Upper lobe of left lung (tissue), 6 donors: Measurements from ENCODE around the gene ABHD16B. TPM values are rescaled to one million over a fixed set of nuclear protein-coding genes. Genes with fewer than 3 reads are reported as not detected.
A peak's percentile ranks its signal among the peaks of the same experiment; 100 is the strongest.

Experiments used
- ATAC-seq, 2 donors: fragments of 200-7000 bp; cut with Tn5 transposase; one replicate each; pipeline ENCODE4 v1.9.1; 2022; ENCODE audit warnings: mild to moderate bottlenecking in 2 of 2, moderate library complexity in 2 of 2; ENCODE audit not compliant: low FRiP score in 2 of 2
- DNase-seq, 2 donors: peaks; one replicate each; pipeline ENCODE4 v3.0.0-alpha.2; 2019 to 2020
- H3K27ac ChIP-seq, 4 donors: fragments of 200-600 bp; sonication (generic); one replicate each; pipeline ENCODE4 v1.5.1; 2016 to 2019
- H3K27me3 ChIP-seq, 4 donors: fragments of 200-600 bp; sonication (generic); one replicate each; pipeline ENCODE4 v1.5.1; 2017 to 2019
- H3K36me3 ChIP-seq, 4 donors: fragments of 200-600 bp; sonication (generic); one replicate each; pipeline ENCODE4 v1.5.1; 2016 to 2019
- H3K4me1 ChIP-seq, 4 donors: fragments of 200-600 bp; sonication (generic); one replicate each; pipeline ENCODE4 v1.5.1; 2018 to 2019
- H3K4me3 ChIP-seq, 4 donors: fragments of 200-600 bp; sonication (generic); one replicate each; pipeline ENCODE4 v1.5.1; 2017 to 2019; ENCODE audit warnings: mild to moderate bottlenecking in 2 of 4, moderate library complexity in 1 of 4
- H3K9me3 ChIP-seq, 4 donors: fragments of 200-600 bp; sonication (generic); one replicate each; pipeline ENCODE4 v1.5.1; 2018 to 2019
- EP300 ChIP-seq, 4 donors: sonication (generic); formaldehyde crosslinking; IDR thresholded peaks; one replicate each; pipeline ENCODE4 v1.5.1; 2017; ENCODE audit warnings: antibody characterized with exemption in 4 of 4, control low read depth in 2 of 4
- POLR2A ChIP-seq, 4 donors: fragments of 450-650 bp; IDR thresholded peaks; one replicate each; pipeline ENCODE4 v1.5.1; 2016 to 2017; ENCODE audit warnings: antibody characterized with exemption in 4 of 4, mild to moderate bottlenecking in 2 of 4
- POLR2AphosphoS5 ChIP-seq, 2 donors: sonication (generic); formaldehyde crosslinking; IDR thresholded peaks; one replicate each; pipeline ENCODE4 v1.5.1; 2017; ENCODE audit warnings: antibody characterized with exemption in 2 of 2
- WGBS, 2 donors: methylation state at CpG; one replicate each; pipeline ENCODE4 v1.1.5; 2017 to 2018; 5-methylcytosine and 5-hydroxymethylcytosine counted together
- total RNA-seq, 6 donors: library from RNA; depleted of rRNA in 4 of 6; stranded (reverse); fragments of >200 nt in 4 of 6; gene quantifications; one replicate each; pipeline versions ENCODE4 v1.1.0 to v1.2.1, GENCODE V29; 2016 to 2021
- TF ChIP-seq, protein P1 (sequence below), 6 experiments: fragments of 450-650 bp in 4 of 6; fragments of 200-600 bp in 2 of 6; sonication (generic) in 2 of 6; IDR thresholded peaks; one replicate each; pipeline ENCODE4 v1.5.1; 2016 to 2019; ENCODE audit warnings: antibody characterized with exemption in 6 of 6
- donor health status: DM: no; HTN: no; CAD: no; lungs with moderate emphysema.
- donor health status: DM: no; HTN: yes; CAD: no; lungs with severe emphysema.

Gene ABHD16B
- total RNA-seq, 6 donors from 2014 or later, result 0.23 TPM; not detected in 5

DNA sequence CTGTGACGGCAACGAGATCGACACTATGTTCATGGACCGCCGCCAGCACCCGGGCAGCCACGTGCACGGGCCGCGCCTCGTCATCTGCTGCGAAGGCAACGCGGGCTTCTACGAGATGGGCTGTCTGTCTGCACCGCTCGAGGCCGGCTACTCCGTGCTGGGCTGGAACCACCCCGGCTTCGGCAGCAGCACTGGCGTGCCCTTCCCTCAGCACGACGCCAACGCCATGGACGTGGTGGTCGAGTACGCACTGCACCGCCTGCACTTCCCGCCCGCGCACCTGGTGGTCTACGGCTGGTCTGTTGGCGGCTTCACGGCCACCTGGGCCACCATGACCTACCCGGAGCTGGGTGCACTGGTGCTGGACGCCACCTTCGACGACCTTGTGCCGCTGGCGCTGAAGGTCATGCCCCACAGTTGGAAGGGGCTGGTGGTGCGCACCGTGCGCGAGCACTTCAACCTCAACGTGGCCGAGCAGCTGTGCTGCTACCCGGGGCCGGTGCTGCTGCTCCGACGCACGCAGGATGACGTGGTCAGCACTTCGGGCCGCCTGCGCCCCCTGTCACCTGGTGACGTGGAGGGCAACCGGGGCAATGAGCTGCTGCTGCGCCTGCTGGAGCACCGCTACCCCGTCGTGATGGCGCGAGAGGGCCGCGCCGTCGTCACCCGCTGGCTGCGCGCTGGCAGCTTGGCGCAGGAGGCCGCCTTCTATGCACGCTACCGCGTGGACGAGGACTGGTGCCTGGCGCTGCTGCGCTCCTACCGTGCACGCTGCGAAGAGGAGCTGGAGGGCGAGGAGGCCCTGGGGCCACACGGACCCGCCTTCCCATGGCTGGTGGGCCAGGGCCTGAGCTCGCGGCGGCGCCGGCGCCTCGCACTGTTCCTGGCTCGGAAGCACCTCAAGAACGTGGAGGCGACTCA is 943 bp downstream of the ABHD16B start:
- ATAC-seq (no peak), DNase-seq (peak in 1 of 2 donors; percentile 85)
- Histone ChIP-seq H3K4me3 (no peak overlapping the region), H3K36me3 (peaks cover 0 to 19% (median 13%) of the 10 kb centered on the region in 4 donors), H3K9me3 (no peaks in the 10 kb centered on the region), H3K27ac (peak overlapping the region in 1 of 4 donors; percentile 98), H3K4me1 (peaks cover 46 to 72% (median 51%) of the 10 kb centered on the region in 4 donors), H3K27me3 (no peaks in the 10 kb centered on the region)
- WGBS, 2 donors, result 95 to 97% methylated on average over 59 to 94 of the region's 95 CpGs
- TF ChIP-seq POLR2AphosphoS5 (IDR thresholded peaks at IDR 0.05), result no peak
- TF ChIP-seq, protein P1, sequence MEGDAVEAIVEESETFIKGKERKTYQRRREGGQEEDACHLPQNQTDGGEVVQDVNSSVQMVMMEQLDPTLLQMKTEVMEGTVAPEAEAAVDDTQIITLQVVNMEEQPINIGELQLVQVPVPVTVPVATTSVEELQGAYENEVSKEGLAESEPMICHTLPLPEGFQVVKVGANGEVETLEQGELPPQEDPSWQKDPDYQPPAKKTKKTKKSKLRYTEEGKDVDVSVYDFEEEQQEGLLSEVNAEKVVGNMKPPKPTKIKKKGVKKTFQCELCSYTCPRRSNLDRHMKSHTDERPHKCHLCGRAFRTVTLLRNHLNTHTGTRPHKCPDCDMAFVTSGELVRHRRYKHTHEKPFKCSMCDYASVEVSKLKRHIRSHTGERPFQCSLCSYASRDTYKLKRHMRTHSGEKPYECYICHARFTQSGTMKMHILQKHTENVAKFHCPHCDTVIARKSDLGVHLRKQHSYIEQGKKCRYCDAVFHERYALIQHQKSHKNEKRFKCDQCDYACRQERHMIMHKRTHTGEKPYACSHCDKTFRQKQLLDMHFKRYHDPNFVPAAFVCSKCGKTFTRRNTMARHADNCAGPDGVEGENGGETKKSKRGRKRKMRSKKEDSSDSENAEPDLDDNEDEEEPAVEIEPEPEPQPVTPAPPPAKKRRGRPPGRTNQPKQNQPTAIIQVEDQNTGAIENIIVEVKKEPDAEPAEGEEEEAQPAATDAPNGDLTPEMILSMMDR (IDR thresholded peaks at IDR 0.05), result no peak
- TF ChIP-seq EP300 (IDR thresholded peaks at IDR 0.05), result no peak

DNA sequence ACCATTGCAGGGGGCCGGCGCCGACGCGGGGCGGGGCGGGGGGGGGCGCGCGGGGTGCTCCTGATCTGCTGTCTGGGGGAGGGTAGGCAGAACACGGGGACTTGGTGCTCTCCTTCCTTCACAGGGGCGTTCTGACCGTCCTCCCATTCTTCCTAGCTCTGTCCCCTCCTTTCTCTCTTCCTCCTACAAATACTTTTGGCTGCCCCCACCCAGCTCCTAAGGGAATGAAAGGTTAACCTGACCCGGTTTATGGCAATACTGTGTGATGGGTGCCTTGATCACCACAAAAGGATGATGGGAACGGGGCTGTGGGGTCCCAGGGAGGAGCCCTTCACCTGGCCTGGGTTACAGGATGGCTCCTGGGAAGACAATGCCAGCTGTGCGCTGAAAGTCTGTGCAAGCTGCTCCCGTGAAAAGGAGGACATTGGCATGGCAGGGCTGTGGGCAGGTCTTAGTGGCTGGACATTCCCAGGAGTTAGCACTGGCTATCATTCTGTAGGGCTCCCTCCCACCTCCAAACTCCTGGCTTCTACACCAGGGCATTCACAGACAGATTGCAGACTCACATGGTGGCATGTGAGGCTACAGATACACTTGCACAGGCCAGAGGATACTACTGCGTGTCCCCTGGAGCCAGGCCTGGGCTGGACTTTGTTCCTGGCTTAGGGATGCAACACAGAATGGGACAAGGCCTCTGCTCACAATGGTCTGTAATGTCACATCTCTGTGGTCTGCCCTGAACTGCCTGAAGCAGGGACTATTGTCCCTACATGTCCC is 1.9 kb downstream of the ABHD16B start:
- peaks cover 0 to 19% (median 14%) of the 10 kb centered on the region in 4 donors for H3K36me3 ChIP-seq
- peak overlapping the region; percentile 93 to 99 (median 97) for H3K27ac ChIP-seq
- ATAC-seq (no peak), DNase-seq (no peak)
- peak overlapping the region in 3 of 4 donors; percentile 79 to 88 (median 79) for H3K4me3 ChIP-seq
- H3K27me3 ChIP-seq, result no peaks in the 10 kb centered on the region
- no peaks in the 10 kb centered on the region for H3K9me3 ChIP-seq
- peaks cover 43 to 70% (median 45%) of the 10 kb centered on the region in 4 donors for H3K4me1 ChIP-seq
- 83 to 88% methylated on average over 16 to 18 of the region's 18 CpGs for WGBS, 2 donors
- TF ChIP-seq POLR2A (IDR thresholded peaks at IDR 0.05), result no peak
- TF ChIP-seq, protein P1 (IDR thresholded peaks at IDR 0.05), result no peak
- no peak for TF ChIP-seq POLR2AphosphoS5 (IDR thresholded peaks at IDR 0.05)
- no peak for TF ChIP-seq EP300 (IDR thresholded peaks at IDR 0.05)

GRCh38 chr20:63863798-63864544 is 2.7 kb downstream of the ABHD16B start:
- Histone ChIP-seq H3K4me1 (peaks cover 36 to 62% (median 38%) of the 10 kb centered on the region in 4 donors), H3K36me3 (peaks cover under 1 to 25% (median 17%) of the 10 kb centered on the region in 4 donors), H3K4me3 (peak overlapping the region; percentile 79 to 88 (median 80)), H3K27ac (peak overlapping the region; percentile 93 to 99 (median 97)), H3K9me3 (no peaks in the 10 kb centered on the region), H3K27me3 (no peaks in the 10 kb centered on the region)
- 3 to 12% methylated on average over 13 to 34 of the region's 38 CpGs for WGBS, 2 donors
- ATAC-seq (peak; percentile 91 to 93), DNase-seq (peak; percentile 95)
- TF ChIP-seq, protein P1 (IDR thresholded peaks at IDR 0.05), result peak; percentile 39 to 92 (median 82)
- TF ChIP-seq EP300 (IDR thresholded peaks at IDR 0.05) (peak in 1 of 4 donors; percentile 64), POLR2AphosphoS5 (IDR thresholded peaks at IDR 0.05) (peak; percentile 81 to 88), POLR2A (IDR thresholded peaks at IDR 0.05) (peak in 3 of 4 donors; percentile 21 to 57 (median 23))

DNA sequence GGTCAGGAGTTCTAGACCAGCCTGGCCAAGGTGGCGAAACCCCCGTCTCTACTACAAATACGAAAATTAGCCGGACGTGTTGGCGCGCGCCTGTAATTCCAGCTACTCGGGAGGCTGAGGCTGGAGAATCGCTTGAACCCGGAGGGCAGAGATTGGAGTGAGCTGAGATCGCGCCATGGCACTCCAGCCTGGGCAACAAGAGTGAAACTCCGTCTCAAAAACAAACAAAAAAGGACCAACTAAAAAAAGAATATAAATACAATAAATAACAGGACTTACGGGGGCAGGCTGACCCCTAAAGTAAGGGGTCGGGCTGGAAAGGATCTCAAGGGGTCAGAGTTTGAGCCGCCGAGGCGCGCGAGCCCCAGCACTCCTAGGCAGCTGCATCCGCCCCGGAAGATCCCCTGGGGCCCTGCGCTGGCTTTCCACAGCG is 3.3 kb downstream of the ABHD16B start:
- ATAC-seq (no peak), DNase-seq (peak in 1 of 2 donors; percentile 89)
- H3K27ac ChIP-seq, result peak overlapping the region; percentile 93 to 99 (median 97)
- H3K4me3 ChIP-seq, result peak overlapping the region; percentile 79 to 88 (median 80)
- H3K27me3 ChIP-seq, result no peaks in the 10 kb centered on the region
- peaks cover 6 to 31% (median 23%) of the 10 kb centered on the region in 4 donors for H3K36me3 ChIP-seq
- TF ChIP-seq EP300 (IDR thresholded peaks at IDR 0.05), result no peak
- TF ChIP-seq, protein P1 (IDR thresholded peaks at IDR 0.05), result no peak
- TF ChIP-seq POLR2AphosphoS5 (IDR thresholded peaks at IDR 0.05), result no peak
- TF ChIP-seq POLR2A (IDR thresholded peaks at IDR 0.05), result peak in 1 of 4 donors; percentile 27
- H3K4me1 ChIP-seq, result peaks cover 30 to 57% (median 32%) of the 10 kb centered on the region in 4 donors
- 0 to 1% methylated on average over 23 to 25 of the region's 25 CpGs for WGBS, 2 donors
- H3K9me3 ChIP-seq, result no peaks in the 10 kb centered on the region
